A549 (cell line): ENCODE data around the gene AIF1L.

Source experiments
- BCL3 ChIP-seq: fragments of >200 bp; sonication (Bioruptor Twin); formaldehyde crosslinking; IDR thresholded peaks from 3 replicates; pipeline ENCODE4 v1.6.1; 2016
- CTCF ChIP-seq: fragments of >200 bp; sonication (Bioruptor Twin); formaldehyde crosslinking; IDR thresholded peaks from 3 replicates; pipeline ENCODE4 v1.5.1; 2016
- MAZ ChIP-seq: fragments of 150-350 bp; IDR thresholded peaks from 2 replicates; pipeline ENCODE4 v1.6.1; 2014; ENCODE audit warnings: antibody characterized with exemption, low read depth, low read length, borderline replicate concordance
- POLR2A ChIP-seq: IDR thresholded peaks from 2 replicates; pipeline ENCODE4 v1.6.1; 2012; ENCODE audit warnings: mild to moderate bottlenecking, low read length

- no peak for TF ChIP-seq CTCF
- no peak for TF ChIP-seq MAZ
- TF ChIP-seq BCL3 = no peak
- TF ChIP-seq POLR2A = no peak
Measured at GRCh38 chr9:131069699-131070098, 26.6 kb upstream of the AIF1L start.
